GM19372 (cell line): ENCODE results near the gene TRIM9.

Experiments used
- ATAC-seq: cut with Tn5 transposase; IDR thresholded peaks from one replicate; pipeline ENCODE4 v1.9.1; 2021; ENCODE audit warnings: mild to moderate bottlenecking, low read depth, moderate library complexity; ENCODE audit not compliant: unreplicated experiment

Gene TRIM9

DNA sequence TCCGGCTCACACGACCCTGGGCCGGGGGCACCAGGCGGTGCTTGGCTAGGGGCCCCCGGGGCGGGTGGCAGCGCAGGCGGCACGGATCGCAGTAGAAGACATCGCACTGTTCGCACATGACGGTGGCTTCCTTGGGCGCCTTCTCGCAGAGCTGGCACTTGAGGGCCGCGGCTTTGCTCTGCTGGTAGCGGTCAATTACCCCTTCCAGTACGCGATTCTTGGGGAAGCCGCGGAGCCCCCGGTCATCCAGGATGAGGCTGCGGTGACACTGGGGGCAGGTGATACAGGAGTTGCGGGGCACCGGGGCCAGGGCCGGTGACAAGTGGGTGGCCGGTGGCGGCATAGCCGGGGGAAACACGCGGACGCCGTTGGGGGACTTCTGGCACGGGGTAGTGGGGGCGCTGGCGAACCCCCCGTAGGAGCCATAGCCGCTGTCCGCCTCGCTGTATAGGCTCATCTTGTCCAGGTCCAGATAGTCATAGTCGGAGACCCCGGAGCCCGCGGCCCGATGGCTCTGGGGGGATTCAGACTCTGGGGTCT, 553 bp downstream of the TRIM9 start:
- peak; percentile 0 for ATAC-seq

DNA sequence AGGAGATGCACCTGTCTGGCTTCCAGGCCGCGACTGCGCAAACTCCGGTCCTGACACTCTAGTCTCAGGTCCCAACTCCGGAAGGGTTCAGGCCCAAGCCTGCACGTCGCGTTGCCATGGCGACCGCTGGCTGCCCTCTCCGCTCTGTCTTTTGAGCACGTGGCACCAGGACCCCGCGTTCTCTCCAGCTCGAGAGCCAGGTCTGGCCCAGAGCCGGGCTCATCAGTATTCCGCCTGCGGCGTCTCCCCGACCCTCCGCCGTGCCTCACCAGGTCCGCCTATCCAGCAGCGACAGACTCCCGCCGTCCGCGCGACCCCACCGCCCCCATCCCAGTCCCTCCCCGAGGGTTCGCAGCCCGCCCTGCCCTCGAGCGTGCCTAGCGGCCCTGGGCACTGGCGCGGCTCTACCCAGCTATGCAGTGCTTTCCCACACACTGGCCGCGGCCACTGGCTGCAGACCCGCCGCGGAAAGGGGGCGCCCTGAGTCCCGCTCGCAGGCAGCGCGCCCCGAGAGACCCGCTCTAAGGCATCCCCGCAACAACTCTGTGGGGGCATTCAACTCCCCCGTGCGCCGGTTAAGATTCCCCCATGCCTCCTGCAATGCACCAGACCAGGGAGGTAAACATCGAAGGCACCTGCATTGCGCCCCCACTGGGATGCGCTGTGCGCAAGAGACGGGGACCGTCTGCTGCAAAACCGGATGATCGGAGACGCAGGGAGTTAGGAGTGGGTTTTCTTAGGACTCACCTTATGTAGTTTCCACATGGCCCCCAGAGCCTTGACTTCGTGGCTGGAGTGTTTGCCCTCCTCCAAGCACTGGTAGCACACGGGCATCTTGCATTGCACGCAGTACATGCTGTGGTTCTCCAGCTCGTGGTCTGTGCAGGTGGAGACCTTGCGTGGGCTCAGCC, 1.3 kb downstream of the TRIM9 start:
- no peak for ATAC-seq

DNA sequence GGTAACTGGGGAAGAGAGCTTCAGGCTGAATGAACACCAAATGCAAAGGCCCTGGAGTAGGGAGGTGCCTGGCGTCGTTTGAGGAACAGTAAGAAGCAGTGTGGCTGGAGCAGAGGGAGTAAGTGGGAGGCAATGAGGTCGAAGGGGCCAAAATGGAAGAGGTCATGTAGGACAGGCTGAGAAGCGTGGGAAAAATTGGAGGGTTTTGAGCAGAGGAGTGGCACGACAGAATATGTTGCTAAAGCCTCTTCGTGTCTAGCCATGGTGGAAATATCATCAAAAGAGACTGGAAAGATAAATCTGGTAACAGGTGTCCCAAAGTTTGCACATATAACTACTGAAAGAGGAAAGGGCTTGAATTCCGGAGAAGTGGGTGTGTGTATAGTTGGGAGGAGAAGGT, 1.9 kb downstream of the TRIM9 start:
- ATAC-seq, result no peak

DNA sequence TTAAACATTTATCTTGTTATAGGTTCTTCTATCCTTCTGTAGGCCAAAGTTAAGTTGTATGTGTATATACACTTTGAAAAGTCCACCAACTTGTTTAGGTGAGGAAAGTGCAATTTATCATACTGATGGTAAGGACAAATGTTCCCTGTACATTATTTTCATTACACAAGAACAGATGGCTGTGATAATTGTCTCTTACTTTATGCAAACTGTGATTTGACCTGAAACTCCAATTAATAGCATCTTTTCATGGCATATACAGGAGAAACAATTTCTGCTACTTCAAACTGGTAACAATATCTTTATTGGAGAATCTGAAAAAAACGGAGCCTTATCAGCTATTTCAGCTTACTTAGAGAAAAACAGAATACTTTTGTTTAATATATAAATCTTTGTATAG, 5.6 kb downstream of the TRIM9 start:
- no peak for ATAC-seq

DNA sequence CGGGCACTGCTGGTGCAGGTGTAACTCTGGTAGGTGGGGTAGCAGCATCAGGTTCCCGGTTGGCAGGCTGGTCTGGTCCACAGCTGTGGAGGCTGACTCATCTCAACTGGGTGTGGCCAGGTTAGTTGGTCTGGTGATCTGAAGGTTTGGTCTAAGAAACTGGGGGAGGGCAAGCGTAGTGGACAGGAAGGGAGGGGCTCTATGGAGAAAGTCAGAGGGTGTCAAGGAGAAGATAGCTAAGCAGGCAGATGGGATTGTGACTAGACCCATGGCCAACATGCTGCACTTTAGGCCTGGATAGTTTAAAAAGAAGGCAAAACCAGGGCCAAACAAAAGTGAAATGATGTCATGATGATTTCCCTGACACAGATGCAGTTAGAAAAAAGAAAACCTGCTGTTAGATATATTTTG, 7.9 kb downstream of the TRIM9 start:
- no peak for ATAC-seq

DNA sequence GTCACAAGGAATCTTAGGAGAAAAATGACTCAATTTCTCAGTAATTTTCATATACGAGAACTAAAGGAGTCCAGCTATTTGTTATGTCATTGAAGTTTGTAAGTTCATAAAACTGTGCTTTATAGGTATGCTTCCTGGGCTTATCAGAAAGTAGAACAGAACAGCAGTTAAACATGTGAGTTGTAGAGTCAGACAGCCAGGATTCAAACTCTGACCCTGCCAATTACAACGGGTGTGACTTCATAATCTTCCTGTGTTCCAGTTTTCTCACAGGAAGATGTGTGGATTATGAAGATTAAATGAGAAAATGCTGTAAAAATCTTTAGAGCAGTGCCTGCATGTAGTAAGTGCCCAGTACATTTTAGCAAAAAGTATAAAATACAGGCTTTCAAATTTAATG, 8.9 kb downstream of the TRIM9 start:
- no peak for ATAC-seq

DNA sequence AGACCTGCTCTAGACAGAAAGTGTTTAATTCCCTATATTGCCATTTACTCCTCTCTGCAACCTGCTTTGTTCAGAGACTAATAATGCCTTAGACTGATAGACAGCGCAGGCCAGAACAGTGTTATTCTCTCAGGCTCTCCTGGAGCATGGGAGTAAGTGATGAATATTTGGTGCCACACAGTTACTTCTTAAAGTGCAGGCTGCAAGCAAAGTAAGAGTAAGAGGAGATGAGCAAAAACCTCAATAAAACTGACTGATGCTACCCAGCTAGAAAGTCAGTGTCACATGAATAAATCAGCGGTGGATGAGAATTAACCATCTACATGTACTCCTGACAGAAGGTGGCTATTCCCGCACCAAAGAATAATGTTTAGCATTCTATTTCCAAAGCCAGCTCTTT, 9.9 kb downstream of the TRIM9 start:
- no peak for ATAC-seq

DNA sequence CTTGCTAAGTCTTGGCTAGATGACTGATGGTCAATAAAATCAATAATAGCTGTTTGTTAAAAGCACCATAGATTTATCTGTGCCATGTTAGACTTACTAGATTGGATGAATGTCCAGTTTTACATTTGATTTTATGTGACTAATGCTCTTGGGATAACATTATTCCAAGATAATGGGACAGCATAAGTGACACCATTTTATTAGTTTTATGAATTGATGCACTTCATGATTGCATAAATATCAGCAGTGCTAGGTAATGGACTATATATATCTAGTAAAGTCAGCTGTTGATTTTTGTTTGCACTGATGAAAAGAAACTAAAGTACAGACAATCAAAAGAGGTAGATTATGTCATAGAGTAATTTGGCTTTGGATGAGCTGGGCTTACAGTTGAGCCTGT, 10.4 kb downstream of the TRIM9 start:
- no peak for ATAC-seq

DNA sequence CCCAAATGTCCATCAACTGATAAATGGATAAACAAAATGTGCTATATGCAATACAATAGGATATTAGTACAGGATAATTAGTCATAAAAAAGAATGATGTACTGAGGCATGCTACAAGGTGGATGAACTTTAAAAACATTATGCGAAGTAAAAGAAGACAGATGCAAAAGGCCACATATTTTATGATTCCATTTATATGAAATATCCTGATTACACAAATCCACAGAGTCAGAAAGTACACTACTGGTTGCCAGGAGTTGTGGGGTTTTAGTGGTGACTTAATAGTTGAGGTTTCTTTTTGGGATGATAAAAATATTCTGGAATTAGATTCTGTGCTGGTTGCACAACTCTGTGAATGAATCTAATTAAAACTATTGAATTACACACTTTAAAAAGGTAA, 12.6 kb downstream of the TRIM9 start:
- no peak for ATAC-seq

DNA sequence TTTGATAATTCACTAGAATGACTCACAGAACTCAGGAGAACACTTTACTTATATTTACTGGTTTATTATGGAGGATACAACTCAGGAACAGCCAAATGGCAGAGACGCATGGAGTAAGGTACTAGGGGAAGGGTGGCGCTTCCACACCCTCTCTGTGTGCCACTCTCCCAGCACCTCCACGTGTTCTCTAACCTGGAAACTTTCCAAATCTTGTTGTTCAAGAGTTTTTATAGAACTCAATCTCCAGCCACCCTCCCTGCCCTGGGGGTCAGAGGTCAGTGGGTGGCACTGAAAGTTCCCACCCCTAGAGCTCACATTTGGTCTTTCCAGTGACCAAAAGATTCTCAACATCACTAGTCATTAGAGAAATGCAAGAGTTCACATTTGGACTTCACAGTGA, 13.2 kb downstream of the TRIM9 start:
- no peak for ATAC-seq

DNA sequence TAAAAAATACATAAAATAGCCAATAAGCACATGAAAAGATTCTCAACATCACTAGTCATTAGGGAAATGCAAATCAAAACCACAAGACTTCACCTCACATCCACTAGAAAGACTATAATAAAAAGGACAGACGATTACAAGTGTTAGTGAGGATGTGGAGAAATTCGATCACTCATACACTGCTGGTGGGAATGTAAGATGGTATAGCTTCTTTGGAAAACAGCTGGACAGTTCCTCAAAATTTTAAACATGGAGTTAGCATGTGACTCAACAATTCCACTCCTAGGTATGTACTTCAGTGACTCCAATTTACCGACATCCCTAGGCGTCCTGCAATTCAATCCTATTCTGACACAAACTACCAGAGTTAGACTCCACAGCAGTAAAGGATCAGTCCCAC, 13.7 kb downstream of the TRIM9 start:
- no peak for ATAC-seq

DNA sequence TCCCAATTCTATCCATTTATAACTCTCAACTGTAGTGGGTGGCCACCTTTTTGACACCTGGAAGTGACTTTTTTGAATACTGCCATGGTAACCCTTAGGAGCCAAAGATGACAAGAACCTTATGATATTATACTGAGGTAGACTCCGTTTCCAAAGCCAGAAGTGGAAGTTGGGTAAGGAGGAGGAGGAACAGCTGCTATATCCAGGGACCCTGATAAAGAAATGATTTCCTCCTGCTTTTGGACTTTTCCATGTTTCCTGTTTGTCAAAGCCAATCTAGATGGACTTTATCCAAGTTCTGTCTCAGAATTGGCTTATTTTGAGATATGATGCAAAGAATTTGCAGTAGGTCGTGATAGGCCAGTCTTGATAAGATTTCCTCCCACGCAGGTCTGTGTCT, 14.3 kb downstream of the TRIM9 start:
- ATAC-seq, result no peak

DNA sequence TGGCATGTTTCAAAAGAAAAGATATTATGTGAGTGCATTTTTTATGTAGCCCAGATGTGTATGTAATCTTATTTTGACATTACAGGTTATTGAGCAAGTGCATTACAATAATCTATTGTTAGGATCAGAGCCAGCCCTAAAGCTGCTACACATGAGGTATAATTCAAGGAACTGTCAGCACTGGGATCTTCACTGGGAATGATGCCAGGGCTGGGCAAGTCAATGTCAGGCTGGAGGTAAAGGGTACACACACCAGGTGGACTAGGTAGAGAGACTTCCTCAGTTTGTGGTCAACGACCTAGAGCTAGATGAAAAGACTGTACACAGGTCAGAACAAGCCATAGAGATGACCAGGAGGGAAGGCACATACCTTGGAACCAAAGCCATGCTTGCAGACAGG, 15.4 kb downstream of the TRIM9 start:
- ATAC-seq, result no peak

DNA sequence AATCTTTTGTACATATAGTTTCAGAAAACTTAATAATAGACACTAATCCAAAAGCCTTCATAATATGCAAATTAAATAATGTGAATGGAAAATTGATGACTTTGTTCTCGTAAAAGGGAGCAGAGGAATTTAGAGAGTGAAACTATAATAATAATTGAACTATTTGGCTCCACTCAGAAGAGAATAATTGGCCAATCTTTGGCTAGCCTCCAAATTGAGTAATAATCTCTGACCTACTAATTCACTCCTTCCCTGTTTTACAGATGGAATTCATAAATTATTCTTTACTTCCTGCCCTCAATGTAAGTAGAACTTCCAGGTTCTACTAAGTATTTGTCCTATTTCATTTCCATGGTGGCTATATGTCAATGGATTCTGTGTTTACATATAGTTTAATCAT, 15.8 kb downstream of the TRIM9 start:
- no peak for ATAC-seq

DNA sequence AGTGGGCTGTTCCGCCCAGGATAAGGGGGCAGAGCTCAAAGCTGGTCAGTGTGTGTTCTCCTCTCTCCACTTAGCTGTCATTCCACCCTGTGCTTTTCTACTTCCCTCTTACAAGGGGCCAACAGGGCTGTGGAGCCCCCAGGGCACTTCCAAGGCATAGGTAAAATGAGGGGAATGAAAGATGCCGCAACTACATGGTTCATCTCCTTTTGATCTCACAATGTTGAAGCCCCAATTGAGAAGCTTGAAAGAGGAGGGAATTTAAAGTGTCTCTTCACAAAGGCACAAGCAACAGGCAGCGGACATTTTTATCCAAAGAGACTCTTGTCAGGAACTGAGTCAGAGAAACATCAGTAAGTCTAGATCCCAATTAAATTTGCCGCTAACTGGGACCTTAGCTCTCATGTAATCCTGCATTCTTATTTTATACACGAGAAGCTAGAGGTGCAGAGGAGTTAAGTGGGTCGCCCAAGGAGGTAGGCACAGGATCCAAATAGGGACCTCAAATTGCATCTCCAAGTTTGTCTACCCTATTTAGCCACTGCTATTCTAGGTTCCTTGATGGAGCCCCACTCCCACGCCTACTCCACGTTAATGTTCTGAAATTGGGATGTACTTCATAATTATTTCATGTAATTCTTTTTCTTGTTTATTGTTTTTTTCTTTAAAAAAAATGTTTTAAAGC, 20.1 kb downstream of the TRIM9 start:
- ATAC-seq, result no peak

DNA sequence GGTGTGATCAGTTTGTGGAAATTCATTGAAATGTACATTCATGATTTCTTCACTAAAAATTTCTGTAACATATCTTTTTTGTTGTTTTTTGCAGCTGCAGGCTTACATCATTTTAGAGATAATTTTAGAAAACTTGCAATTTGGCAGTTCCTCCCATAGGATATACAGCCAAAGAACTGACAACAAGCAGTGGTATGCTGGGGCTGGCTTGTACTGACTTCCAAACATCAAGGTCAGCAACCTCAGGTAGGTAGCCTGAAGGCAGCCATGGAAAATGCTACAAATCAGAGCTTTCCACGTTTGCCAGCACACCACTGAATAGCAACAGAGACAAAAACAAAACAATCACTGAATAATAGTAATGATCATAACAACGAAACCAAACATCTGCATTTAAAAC, 21.2 kb downstream of the TRIM9 start:
- no peak for ATAC-seq

DNA sequence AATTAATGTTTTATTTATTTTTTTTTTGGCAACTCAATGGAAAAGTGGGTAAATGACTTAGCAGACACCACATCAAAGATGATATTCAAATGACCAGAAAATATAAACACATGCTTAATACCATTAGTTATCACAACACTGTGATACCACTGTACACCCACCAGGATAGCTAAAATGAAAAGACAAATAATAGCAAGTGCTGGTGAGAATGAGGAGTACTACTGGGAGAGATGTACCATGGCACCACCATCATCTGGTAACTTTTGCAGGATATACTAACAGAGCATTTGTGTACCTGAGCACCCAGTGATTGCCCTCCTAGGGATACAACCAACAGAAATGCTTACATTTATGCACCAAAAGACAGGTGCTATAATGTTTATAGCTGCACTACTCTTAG, 21.9 kb downstream of the TRIM9 start:
- ATAC-seq, result no peak

DNA sequence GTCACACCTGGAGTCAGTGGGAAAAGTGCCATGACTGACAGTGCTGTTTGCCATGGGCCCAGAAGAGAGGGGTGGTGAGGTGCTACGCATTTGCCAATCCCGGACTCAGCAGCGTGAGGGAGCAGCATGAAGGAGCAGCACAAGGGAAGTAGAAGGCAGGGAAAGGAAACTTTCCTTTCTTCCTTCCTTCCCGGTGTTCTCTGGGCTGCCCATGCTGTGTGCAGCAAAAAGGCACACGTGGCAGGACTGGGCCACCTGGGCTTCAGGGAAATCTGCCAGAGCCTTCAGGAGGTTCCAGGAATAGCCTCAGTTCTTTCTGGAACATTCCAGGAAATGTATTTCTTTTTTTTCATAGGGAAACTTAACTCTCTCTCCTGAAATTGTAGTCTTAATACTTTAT, 23.0 kb downstream of the TRIM9 start:
- no peak for ATAC-seq

DNA sequence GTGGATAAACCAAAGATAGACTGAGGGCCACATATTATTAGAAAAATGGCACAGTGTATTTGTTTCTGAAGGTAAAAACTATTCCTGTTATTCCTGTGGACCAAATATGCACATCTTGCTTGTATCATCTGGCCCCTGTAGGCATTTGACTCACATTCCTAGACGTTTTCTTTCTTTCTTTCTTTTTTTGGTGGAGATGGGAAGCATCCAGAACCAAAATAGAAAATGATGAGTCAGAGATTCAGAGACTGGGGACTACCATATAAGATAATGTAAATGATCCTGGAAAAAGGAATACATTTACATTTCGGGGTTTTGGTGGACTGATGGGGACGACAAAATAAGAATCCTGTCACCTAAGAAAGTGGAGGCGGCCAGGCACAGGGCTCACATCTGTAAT, 24.2 kb downstream of the TRIM9 start:
- no peak for ATAC-seq

DNA sequence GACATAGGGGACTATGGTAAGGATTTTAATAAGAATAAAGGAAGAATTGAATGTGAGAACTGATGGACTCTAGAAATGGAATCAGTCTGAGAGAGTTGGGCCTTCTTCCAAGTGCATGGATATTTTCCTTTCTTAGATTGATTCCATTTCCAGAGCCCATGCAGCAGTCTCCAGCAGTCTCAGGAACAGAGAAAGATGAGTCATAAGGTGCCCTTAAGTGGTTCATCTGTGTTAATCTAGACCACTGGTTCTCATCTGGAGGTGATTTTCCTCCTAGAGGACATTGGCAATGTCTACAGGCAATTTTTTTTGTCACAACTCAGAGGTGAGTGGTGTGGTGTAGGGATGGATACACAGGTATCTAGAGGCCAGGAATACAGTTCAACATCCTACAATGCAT, 25.9 kb downstream of the TRIM9 start:
- no peak for ATAC-seq

DNA sequence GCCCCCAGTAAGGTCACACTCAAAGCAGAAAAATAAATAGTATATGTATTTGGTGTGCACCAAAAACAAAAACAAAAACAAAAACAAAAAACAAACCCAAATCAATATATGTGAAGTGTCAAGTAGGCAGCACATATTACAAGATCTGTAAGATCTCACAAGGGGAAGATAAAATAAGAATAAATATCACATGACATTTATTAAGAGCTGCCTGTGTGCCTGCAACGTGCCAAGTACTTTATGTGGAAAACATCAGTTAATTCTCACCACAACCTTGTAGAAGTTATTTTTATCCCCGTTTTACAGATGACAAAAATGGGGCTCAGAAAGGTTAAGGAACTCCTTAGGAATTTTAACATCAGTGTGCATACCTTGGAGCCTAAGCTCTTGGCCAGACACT, 26.6 kb downstream of the TRIM9 start:
- no peak for ATAC-seq

DNA sequence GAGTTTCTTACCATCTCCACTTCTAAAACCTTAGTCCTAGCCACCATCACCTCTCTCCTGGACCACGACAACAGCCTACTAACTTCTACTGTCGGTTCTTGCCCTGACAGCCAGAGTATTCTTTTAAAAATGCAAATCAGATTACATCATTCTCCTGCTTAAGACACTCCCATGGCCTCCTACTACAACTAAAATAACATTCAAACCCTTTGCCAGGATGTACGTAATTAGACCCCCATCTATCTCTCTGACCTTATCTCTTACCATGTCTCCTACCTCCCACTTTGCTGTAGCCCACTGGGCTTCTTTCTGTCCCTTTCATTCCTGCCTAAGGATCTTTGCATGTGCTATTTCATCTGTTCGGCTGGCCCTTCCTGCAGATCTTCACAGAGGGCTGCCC, 27.6 kb downstream of the TRIM9 start:
- ATAC-seq, result no peak
